NCI-H748 (cell line): ENCODE data around the gene OSBPL5.
"Not testable (repeated sequence)": the region's sequence is repeated elsewhere in the genome, so short reads cannot be mapped to it uniquely, and the experiment has no call there.

Experiments used
- DNase-seq: peaks from one replicate; lab custom pipeline; 2025; ENCODE audit not compliant: unreplicated experiment; lab: John Stamatoyannopoulos, UW

OSBPL5 gene

DNA sequence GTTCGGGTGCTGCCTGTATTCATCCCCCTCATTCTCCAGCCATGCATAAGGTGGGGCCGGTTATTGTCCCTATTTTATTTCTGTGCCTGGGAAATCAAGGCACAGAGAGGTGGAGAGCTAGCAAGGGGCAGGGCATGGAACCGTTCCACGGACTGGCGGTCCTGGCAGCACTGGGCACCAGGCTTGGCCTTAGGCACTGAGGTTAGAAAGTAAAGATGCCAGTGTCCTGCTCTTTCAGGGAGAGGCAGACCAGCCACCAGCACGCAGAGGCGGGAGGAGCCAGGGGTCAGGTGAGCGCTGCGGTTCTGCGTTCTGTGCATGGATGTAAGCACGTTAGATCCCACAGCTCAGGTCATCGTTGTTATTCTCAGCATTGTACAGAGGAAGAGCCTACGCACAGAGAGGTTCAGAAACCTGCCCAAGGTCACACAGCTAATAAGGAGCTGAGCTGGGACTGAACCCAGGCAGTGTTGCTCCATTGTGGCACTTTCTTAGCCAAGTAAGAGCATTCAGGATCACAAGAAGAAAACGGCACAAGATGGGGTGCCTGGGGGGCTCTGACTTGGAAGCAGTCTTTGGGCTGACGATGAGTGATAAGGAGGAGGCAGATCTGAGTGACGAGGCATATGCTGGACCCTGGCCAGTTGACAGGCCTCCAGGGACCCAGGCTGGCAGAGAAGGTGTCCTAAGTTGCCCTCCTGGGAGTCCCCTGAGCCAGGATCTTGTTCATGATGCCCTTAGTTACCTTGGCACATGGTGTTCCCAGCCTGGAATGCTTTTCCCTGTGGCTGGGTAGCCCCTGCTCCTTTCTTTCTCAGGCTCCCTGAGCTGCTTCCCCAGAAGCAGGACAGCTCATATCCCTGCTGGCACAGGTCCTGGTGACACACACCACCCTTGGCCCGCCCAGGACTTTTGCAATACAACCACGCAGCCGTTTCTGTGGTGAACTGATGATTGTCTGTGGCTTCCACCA is 41.1 kb downstream of the OSBPL5 start:
- no peak for DNase-seq

DNA sequence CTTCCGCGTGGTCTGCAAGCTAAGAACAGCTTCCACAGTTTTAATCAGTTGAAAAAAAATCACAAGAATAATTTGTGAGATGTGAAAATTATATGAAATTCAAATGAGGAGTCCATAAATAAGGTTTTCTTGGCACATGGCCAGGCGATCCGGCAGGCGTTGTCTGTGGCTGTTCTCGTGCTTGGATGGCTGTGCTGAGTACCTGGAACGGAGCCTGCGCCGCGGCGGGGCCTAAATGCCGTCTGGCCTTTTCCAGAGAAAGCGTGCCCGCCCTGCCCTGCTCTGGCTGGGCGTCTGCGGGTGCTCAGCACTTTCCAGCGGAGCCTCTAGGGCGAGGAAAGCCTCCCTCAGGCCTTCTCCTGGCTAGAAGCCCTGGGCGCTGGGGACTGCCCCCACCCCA is 41.8 kb downstream of the OSBPL5 start:
- peak; percentile 58 for DNase-seq

DNA sequence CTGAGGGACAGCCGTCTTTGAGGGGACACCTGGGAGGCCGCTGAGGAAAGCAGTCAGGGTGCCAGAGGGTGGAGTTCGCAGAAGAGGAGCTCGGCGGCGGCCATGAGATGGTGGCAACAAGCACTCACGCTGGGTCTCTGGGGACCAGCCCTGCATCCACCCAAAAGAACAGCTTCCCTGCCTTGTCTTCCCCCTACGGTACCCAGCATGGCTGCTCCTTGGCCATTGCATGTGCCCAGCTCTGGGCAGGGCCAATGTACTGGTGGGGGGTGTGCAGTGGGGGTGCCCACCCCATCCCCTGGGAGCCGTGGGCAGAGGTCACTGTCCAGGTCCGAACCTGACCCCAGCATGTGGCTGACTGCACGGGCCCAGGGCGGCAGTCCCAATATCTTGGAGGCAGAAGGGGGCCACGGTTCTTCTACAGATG is 42.3 kb downstream of the OSBPL5 start:
- no peak for DNase-seq

DNA sequence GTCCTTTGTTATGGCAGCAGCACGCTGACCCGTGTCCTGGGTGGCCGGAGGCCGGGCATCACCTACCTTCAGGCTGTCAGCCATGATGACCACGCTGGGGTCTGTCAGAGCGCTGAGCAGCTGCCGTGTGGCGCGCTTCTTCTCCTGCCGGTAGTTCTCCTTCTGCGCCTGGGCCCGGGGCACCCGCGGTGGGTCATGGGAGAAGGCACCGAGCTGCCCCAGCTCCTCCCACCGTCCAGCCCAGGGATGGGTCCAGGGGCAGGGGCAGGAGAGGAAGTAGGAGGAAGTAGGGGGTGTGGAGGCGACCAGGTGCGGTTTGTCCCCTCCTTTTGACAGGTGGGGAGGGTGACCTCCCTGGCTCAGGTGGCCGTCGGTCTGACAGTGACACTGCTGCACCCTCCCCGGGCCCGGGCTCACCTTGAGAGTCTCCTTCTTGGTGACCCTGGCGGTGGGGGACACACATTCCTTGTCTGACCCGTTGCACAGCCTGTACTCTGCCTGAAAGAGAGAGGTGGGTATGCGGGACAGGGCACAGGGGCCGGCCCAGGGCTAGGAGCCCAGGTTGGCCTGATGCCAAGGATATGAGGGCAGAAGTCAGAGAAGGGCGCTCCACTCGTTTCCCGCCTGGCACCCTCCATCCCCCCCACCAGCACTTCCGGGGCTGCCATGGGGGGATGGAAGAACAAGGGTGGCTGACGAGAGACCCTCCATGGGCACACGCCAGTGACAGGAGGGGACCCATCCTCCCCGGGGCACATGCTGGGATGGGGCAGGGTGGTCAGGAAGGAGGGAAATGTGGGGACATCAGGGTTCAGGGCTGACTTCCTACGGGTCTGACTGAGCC is 43.0 kb downstream of the OSBPL5 start:
- DNase-seq = no peak

DNA sequence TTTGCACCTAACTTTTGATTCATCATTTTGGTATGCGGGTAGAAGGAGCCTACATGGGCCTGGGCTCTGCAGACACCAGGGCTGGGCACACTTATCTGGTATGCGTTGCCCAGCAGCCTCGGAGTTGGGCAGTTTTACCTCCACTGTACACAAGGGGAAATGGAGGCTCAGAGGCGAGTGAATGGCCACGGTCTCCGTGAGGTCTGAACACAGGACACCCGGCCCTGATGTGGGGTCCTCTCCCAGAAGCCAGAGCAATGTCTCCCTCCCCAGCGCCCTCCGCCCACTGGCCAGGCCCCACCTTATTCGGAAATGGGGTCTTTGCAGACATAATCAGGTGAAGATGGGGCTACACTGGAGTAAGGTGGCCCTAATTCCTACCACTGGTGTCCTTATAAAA is 43.7 kb downstream of the OSBPL5 start:
- no peak for DNase-seq

DNA sequence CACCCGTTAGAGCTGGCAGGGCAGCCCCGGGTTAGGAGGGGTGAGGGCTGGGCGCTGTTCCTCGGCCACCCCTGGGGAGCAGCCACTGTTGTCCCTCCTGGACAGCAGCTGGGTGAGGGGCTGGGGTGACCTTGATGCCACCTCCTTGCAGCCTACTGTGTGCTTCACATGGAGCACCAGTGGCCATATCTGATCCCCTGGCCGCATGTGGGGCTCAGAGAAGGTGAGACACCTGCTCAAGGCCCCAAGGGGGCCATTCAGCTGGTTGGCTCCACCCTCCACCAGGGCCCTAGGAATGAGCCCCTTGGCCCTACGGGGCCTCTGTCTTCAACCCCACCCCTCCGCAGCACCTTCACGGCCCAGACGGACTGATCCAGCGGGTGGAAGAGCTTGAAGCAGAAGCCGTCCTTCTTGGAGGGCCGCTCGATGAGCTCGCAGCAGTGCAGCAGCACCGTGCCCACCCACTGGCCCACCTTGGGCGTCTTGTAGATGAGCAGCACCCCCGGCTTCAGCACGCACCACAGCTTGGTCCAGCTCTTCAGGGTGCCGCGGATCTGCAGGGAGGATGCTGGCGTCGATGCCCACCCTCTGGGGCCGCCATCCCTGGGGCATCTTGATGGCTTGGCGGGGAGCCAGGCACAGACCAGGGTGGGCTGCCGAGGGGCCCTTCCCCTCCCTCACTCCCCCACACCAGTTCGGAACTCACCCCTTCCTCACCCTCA is 44.9 kb downstream of the OSBPL5 start:
- DNase-seq = no peak

DNA sequence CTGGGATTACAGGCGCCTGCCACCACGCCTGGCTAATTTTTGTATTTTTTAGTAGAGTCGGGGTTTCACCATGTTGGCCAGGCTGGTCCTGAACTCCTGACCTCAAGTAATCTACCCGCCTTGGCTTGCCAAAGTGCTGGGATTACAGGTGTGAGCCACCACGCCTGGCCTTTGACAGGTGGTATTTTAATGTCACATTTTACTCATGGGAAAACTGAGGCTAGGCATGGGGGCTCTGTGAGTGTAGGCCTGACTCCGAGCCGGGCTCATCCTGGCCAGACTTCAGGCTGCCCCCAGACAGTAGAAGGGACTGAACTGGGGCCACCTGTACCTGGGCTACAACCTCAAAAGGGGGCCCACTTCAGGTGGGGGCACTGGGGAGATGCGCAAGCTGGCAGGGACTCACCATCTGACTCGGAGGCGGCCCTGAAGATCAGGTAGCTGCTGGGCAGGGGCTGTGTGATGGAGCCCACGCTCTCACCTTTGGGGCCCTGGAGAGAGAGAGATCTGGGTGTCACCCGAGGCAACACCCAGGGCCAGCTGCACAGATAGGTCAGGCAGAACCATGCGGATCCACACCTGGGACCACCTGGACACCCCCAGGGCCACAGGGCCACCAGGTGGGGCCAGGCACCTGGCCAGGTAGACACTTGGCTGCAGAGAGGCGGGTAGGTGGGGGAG is 45.8 kb downstream of the OSBPL5 start:
- no peak for DNase-seq

DNA sequence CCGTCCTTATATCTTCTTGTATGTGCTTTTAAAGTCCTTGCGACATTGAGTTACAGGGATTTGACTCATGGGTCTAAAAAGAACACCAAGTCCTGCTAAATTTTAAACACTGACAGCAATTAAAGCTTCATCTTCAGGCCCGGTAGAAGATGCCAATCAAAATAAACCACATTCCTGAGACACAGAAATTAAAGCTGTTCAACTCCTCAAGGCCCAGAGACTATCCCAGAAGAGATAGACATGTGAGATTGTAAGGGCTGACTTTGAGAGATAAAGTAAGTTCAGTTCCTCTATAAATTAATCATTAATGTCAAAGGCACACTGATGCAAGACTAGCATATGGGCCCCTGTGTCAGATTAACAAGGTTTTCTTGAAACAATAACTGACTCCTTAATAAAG is 49.8 kb downstream of the OSBPL5 start:
- no peak for DNase-seq

DNA sequence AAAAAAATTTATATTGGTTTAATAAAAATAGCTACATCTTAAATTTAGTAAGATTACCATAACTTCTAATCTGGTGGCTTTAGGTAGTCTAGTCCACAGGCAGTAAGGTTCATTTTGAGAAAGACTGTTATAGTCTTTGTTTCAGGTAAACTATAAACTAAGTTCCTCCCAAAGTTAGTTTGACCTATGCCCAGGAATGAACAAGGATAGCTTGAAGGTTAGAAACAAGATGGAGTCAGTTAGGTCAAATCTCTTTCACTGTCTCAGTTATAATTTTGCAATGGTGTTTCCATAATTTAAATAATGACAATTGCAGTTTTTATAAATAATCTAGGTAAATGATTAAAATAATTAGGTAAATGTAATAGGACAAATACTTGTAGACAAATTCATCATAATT is 51.4 kb downstream of the OSBPL5 start:
- DNase-seq = not testable (repeated sequence)

DNA sequence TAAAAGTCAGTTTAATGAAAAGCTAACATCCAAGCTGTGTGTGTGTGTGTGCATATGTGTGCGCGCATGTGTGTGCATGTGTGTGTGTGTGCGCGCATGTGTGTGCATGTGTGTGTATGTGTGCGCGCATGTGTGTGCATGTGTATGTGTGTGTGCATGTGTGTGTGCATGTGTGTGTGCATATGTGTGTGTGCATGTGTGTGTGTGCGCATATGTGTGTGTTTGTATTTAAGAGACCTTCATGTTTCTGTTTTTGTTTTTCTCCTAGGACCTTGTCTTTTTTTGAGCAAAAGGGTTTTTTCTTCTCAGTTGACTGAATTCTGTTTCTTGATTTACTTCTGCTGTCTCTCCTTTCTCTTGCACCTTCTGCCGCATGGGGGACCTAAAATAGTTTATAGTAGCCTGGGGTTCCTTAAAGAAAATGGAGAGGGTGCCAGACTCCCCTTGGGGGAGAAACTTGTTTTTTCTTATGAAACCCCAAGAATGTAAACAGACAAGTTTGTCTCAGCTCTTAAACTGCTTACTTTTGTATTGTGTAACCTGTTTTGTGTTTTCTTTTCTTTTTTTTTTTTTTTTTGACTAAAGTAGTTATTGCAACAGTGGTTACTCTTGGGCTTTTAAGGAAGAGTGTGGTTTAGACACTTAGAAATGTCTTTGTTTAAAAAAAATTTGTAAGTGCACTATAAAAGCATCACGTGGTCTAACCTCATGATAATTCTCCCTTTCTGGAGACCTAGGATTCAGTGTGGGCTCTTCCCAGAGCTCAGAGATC is 53.0 kb downstream of the OSBPL5 start:
- no peak for DNase-seq

DNA sequence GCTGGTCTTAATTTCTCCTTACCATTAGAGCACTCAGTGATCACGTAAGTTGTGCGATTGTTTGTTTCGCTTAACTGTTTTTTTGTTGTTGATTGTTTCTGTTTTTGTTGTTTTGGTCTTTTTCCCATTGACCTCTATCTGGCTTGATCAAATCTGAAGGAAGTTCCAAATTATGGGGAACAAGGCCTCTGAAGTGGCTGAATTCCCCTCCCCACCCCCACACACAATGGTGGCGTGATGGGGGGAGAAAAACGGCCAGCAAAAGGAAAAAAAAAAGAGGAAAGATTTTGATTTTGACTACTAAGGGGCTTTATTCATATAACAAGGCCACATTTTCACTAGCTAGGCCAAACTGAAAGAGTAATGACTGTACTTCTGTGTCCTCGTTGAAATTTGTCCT is 53.6 kb downstream of the OSBPL5 start:
- DNase-seq = no peak

DNA sequence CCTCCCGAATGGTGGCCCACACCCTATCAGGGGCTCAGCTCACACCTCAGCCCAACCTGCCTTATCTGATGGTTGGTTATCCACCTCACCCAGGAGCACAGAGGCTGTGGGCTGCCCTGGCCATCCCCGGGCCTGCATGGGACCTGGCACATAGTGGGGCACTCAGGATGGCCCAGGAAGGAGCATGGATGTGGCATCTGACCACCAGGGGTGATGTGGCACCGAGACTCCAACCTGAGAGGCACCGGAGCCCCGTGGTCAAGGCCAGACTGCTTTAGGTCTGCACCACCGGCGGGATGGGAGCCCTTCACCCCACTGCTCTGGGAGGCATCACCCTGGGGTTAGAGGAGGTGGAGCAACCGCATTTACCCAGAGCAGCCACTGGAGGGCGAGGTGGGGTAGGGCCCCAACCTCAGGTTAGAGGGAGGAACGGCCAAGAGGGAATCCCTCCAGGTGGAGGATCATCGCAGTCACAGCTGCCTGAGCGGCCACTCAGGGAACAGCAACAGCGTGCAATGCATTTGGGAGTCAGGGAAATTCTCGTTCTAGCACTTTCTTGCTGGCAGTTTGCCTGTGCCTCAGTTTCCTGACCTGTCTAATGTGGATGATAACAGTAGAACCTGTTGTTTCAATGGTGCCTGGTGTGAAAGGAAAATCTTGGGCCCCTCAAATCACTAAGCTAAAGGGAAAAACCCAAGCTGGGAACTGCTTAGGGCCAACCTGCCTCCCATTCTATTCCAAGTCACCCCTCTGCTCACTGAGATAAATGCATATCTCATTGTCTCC is 55.0 kb downstream of the OSBPL5 start:
- DNase-seq = peak; percentile 76

DNA sequence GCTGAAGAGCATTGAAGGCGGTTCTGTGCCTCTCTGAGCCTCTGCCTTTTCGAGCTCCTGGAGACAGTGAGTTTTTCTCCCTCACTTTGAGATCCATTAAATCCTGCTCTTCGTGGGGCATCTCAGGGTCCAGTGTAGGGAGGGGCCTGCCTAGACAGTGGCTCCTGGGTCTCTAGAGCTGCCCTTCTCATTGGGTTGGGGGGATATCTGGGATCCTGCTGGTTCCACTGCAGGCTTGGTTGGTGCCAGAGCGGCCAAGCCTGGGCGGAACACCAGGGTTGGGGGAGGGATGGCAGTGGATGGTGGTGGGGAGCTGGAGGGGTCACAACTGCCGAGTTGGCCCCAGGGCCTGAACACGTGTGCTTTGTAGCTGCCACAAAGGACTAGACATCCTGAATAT is 55.7 kb downstream of the OSBPL5 start:
- no peak for DNase-seq

DNA sequence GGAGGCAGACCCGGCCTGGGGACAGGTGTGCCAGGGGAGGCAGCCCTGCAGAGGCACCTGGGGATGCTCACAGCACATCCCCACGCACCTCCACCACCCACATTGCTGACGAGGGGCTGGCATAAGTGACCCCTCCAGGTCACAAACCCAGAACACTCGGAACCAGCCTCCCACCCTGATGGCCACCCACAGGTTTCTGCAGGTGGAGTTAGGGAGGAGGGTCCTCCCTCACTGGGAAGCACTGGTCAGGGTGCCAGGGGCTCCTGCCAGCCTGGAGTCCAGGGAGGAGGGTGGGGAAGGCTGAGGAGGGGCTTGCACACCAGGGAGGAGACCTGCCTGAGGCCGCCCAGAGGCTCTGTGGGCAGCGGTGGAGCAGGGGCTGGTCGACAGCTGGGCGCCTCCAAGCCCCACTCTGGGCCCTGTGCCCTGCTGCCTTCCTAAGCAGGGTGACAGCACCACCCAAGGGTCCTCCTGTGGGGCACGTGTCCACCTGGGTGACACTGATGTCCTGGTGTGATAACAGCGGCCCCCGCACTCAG is 56.9 kb downstream of the OSBPL5 start:
- DNase-seq = no peak

DNA sequence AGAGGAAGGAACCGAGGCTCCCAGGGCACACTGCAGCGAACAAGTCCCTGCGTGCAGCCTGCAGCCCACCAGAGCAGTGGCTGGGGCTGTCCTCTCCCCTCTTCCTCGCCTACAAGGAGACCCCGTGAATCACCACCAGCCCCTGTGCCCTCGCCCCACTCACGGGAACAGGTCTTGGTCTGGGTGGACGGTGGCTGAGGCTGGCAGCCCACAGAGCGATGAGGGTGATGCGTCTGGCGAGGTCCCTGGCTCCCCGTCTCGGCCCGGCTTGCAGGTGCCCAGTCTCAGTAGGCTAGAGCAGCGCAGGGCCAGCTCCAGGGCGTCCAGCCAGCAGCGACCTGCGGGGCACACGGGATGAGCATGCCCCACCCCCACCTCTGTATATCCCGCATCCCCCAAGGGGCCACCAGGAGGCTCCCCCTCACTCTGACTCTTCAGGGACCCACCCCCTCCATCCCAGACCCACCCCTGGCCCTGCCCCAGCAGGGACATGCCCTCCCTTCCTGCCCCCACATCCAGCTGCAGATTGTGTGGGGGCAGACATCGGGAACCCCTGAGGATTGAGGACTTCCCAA is 57.4 kb downstream of the OSBPL5 start:
- no peak for DNase-seq

DNA sequence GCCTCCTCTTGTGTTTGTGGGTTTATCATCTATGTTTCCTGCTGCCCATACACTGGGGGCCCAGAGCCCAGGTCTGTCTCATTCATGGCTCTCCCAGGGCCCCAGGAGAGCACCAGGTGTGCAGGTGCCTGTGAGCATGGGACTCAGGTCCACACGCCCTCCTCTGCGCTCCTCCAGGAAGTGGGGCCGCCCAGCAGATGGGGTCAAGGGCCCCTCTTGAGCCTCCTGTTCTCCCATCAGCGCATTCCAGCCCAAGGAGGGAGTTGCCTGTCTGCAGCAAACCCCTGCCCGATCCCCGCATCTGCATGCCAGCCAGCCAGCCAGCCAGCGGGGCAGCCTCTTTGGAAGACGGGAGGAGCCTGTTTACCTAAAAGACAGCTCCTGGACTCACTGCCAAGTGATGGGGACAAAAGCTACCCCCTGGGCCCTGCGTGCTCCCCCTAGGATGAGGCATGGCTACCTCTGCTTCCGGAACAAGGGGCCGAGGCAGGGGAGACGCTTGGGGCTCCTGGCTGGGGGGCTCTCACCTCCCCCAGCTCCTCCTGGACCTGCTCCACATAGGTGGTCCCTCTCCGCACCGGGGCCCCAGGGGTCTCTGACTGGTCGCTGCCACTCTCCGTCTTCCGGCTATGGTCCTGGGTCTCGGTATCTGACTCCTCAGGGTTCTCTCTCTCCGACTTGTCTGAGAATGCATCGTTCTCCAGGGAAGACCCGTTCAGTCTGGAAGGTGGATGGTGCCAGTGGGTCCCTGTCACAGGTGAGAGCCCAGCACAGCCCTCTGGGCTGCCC is 58.2 kb downstream of the OSBPL5 start:
- peak; percentile 19 for DNase-seq

DNA sequence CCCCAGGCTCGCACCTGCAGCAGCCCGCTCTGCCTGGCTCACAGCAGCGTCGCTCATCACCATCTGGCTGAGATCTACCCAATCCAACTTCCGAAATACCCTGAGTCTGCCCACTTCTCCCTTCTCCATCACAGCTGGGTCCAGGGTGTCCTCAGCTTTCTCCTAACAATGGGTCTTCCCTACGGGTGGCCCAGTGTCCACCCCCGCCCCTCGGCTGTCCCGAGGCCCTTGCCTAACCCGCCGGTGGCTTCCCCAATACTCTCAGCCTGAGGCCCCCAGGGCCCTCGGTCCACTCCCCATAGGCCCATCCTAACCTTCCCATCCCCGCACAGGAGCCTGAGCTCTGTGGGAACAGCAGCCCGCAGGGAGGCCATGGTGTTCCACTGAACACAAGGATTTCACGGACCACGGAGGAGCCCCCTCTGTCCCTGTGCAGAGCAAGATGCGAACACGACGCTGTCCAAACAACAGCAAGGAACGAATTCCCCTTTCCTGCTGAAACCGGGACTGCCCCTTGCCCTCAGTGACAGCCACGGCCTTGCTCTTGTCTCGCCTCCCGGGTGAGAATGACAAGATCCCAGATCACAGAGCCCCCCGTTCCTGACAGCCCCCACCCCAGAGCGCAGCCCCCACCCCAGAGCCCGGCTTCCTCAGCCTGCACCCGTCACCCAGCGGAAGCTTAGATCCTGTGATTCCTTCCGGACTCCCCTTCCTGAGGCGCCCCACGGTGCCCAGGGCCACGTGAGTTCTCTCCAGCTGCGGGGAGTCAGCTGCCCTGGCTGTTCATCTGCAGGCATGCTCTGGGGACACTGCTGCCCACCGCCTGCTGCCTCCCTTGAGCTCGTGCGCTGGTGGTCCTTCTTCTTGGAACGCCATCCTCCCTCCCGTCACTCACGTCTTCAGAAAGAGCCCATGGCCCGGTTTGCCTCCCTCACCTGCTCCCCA is 59.0 kb downstream of the OSBPL5 start:
- no peak for DNase-seq
